Measurements from ENCODE around the gene PACS1. TPM values are rescaled to one million over a fixed set of nuclear protein-coding genes. Genes with fewer than 3 reads are reported as not detected.
A peak's percentile ranks its signal among the peaks of the same experiment; 100 is the strongest.

The PACS1 gene
- total RNA-seq, 3 donors from 2014 or later (not counting 1 experiment from before 2014, with no cell fraction given): 176 to 204 (median 186) TPM

DNA sequence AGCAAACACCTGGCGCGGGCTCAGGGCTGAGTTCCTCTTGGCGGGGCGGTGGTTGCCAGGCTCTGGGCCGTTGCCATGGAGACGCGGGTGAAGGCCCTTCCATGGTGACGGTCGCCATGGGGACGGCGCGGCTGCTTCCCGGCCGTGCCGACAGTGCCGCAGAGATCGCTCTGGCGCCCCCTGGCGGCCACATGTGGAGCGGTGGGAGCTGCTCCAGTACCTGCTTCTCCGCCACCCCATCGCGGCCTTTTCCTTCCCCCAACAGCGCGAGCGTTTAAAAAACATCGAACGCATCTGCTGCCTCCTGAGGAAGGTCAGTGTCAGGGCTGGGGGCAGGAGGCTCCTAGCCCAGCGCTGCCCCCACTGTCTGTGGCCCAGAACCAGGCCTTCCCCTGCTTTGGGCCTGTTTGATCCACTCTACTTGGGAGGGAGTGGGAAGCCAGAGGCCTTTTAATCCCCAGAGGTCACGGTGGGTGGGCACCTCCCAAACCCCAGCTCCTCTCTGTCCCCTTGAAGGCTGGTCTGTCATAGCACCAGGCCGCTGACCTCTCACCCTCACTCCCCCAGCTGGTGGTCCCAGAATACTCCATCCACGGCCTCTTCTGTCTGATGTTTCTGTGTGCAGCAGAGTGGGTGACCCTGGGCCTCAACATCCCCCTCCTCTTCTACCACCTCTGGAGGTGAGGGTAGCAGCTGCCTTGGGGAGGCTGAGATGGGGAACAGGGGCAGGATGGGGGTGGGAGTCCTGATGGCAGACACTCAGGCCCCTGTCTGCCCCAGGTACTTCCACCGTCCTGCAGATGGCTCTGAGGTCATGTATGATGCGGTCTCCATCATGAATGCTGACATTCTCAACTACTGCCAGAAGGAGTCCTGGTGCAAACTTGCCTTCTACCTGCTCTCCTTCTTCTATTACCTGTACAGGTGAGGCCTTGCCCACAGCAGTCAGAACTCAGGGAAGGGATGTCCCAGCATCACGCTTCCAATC lies 212.7 kb downstream of the PACS1 start:
- Histone ChIP-seq H3K4me3 (ENCODE audit: low read length) (no peak overlapping the region), H3K9me3 (ENCODE audit: control insufficient read depth, insufficient read depth, low read length) (no peaks in the 10 kb centered on the region), H3K27me3 (ENCODE audit: control insufficient read depth, insufficient read depth, low read length) (peaks cover 10% of the 10 kb centered on the region), H3K36me3 (ENCODE audit: control insufficient read depth, insufficient read depth, low read length) (peaks cover 3% of the 10 kb centered on the region), H3K4me1 (ENCODE audit: control insufficient read depth, insufficient read depth, low read length) (peaks cover 38% of the 10 kb centered on the region), H3K27ac (ENCODE audit: low read length) (peak overlapping the region; percentile 19)
- H3K36me3 Mint-ChIP-seq: no peaks in the 10 kb centered on the region
- peak overlapping the region; percentile 74 to 89 for H3K27ac Mint-ChIP-seq
- ATAC-seq (peak; percentile 80 to 95 (median 86)), DNase-seq (peak; percentile 99 to 100)
- intact Hi-C loops (cut with micrococcal nuclease): loop anchor here (1.0 kb wide), 2 partner anchors 14 to 60 kb away; partner anchors contain the start of gene RAB1B
- 15% methylated on average over 35 of the region's 35 CpGs for WGBS (ENCODE audit: insufficient coverage)
- peaks cover 5 to 50% of the 10 kb centered on the region in 2 donors for H3K4me1 Mint-ChIP-seq
- H3K9me3 Mint-ChIP-seq: no peaks in the 10 kb centered on the region
- peak overlapping the region; percentile 50 for H3K4me3 Mint-ChIP-seq
- peaks cover 7 to 14% of the 10 kb centered on the region in 2 donors for H3K27me3 Mint-ChIP-seq (ENCODE audit: low read depth in 2 of 2)
- TF ChIP-seq, protein P1, sequence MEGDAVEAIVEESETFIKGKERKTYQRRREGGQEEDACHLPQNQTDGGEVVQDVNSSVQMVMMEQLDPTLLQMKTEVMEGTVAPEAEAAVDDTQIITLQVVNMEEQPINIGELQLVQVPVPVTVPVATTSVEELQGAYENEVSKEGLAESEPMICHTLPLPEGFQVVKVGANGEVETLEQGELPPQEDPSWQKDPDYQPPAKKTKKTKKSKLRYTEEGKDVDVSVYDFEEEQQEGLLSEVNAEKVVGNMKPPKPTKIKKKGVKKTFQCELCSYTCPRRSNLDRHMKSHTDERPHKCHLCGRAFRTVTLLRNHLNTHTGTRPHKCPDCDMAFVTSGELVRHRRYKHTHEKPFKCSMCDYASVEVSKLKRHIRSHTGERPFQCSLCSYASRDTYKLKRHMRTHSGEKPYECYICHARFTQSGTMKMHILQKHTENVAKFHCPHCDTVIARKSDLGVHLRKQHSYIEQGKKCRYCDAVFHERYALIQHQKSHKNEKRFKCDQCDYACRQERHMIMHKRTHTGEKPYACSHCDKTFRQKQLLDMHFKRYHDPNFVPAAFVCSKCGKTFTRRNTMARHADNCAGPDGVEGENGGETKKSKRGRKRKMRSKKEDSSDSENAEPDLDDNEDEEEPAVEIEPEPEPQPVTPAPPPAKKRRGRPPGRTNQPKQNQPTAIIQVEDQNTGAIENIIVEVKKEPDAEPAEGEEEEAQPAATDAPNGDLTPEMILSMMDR (IDR thresholded peaks at IDR 0.05): peak; percentile 92

DNA sequence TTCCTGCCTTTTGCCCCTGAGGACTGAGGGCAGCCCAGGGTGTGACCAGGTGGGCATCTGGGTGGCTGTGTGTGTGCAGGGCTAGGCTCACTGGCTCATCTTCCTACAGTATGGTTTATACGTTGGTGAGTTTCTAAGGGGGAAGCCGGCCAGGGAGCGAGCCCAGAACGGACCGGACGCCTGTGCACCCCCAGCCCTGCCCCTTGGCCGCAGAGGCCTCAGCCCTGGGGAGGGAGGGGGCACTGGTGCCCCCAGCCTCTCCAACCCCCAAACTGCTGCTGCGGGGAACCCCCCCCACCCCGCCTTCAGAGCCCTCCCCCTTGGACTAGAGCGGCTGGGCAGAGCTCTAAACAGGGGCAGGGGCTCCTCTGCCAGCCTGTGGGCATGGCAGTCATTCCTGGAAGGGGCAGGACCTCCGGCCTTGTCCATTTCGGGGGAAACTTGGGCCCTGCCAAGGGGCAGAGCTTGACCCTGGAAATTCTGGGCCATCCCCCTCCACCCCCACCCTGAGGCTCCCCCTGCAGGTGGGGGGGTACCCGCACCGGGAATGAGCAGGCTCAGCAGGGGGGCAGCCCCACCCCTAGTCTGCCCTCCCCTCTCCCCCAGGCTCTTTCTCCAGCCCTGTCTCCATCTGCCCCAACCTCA lies 213.5 kb downstream of the PACS1 start:
- no peak overlapping the region for H3K4me3 Mint-ChIP-seq
- Histone ChIP-seq H3K36me3 (ENCODE audit: control insufficient read depth, insufficient read depth, low read length) (peaks cover 3% of the 10 kb centered on the region), H3K27me3 (ENCODE audit: control insufficient read depth, insufficient read depth, low read length) (peaks cover 10% of the 10 kb centered on the region), H3K4me1 (ENCODE audit: control insufficient read depth, insufficient read depth, low read length) (peaks cover 43% of the 10 kb centered on the region), H3K4me3 (ENCODE audit: low read length) (no peak overlapping the region), H3K9me3 (ENCODE audit: control insufficient read depth, insufficient read depth, low read length) (no peaks in the 10 kb centered on the region), H3K27ac (ENCODE audit: low read length) (no peak overlapping the region)
- TF ChIP-seq, protein P1 (IDR thresholded peaks at IDR 0.05): no peak
- H3K36me3 Mint-ChIP-seq: no peaks in the 10 kb centered on the region
- no peak for DNase-seq
- no peak for ATAC-seq
- H3K27ac Mint-ChIP-seq: peak overlapping the region; percentile 74 to 89
- peaks cover 7 to 14% of the 10 kb centered on the region in 2 donors for H3K27me3 Mint-ChIP-seq (ENCODE audit: low read depth in 2 of 2)
- intact Hi-C loops (cut with micrococcal nuclease): no loop called here
- no peaks in the 10 kb centered on the region for H3K9me3 Mint-ChIP-seq
- 94% methylated on average over 13 of the region's 14 CpGs for WGBS (ENCODE audit: insufficient coverage)
- peaks cover 10 to 55% of the 10 kb centered on the region in 2 donors for H3K4me1 Mint-ChIP-seq

DNA sequence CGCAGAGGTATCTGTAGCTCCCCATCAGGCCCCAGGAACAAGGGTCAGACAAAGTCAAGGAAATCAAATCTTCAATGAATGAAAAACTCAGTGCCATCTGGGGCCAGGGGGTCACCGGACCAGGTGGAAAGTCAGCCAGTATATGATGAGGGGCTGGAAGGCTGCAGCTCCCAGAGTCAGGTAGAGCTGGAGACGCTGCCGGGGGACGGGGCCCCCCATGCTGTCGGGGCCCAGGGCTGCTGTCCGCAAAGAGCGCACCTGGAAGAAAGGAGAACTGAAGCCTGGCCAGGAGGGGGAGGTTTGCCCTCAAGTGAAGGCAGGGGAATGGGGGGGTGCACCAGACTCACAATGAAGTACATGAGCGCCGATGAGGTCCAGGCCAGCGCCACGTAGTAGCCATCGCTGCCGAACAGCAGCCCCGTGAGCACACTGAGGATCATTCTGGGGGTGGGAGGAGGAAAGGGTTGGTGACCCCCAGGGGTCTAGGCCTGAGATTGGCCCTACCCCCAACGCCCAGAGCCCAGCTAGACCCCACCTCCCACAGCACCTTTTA lies 214.5 kb downstream of the PACS1 start:
- peak overlapping the region in 1 of 2 donors; percentile 71 for H3K27ac Mint-ChIP-seq
- H3K36me3 ChIP-seq (ENCODE audit: control insufficient read depth, insufficient read depth, low read length): peaks cover 3% of the 10 kb centered on the region
- H3K27me3 ChIP-seq (ENCODE audit: control insufficient read depth, insufficient read depth, low read length): peaks cover 5% of the 10 kb centered on the region
- no peak overlapping the region for H3K27ac ChIP-seq (ENCODE audit: low read length)
- H3K9me3 Mint-ChIP-seq: no peaks in the 10 kb centered on the region
- H3K36me3 Mint-ChIP-seq: no peaks in the 10 kb centered on the region
- ATAC-seq (no peak), DNase-seq (no peak)
- H3K27me3 Mint-ChIP-seq (ENCODE audit: low read depth in 2 of 2): peaks cover 3 to 14% of the 10 kb centered on the region in 2 donors
- peaks cover 38% of the 10 kb centered on the region for H3K4me1 ChIP-seq (ENCODE audit: control insufficient read depth, insufficient read depth, low read length)
- TF ChIP-seq, protein P1 (IDR thresholded peaks at IDR 0.05): no peak
- peaks cover 15 to 54% of the 10 kb centered on the region in 2 donors for H3K4me1 Mint-ChIP-seq
- H3K4me3 Mint-ChIP-seq: no peak overlapping the region
- H3K9me3 ChIP-seq (ENCODE audit: control insufficient read depth, insufficient read depth, low read length): no peaks in the 10 kb centered on the region
- H3K4me3 ChIP-seq (ENCODE audit: low read length): no peak overlapping the region
- 96% methylated on average over 16 of the region's 16 CpGs for WGBS (ENCODE audit: insufficient coverage)
- intact Hi-C loops (cut with micrococcal nuclease): no loop called here
